Measurements from ENCODE around the gene CEP112. TPM values are rescaled to one million over a fixed set of nuclear protein-coding genes. Genes with fewer than 3 reads are reported as not detected.
A peak's percentile ranks its signal among the peaks of the same experiment; 100 is the strongest.

Gene CEP112
- total and polyA plus RNA-seq, 2 of the 13 experiments (the other 11 are each of a cell fraction or from before 2014, with no cell fraction given): 1.2 to 3.4 TPM

DNA sequence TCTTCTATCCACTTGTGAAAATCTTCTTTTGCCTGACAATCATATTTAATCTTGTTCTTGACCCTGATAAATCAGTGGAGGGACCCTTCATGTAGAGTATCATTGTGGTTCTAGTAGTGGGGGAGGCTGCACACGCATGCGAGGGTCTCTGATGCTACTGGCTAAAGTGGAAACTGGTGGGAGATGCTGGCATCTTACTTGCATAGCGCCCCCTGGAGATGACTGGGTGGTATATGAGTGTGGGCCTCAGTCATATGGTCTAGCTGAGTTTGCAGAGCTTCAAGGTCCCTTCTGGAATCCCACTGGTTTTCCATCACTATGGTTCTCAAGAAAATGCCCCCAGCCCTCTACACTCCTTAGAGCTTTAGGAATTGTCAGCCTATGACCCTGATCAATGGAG is 394.1 kb downstream of the CEP112 start:
- WGBS (ENCODE audit: low lambda C conversion rate): 44% methylated on average over 3 of the region's 3 CpGs
- Histone ChIP-seq H3K4me1 (ENCODE audit: insufficient read depth, low read length) (0 out of 2 replicates have a peak, but pooled peaks cover 5% of the 10 kb centered on the region), H3K27ac (ENCODE audit: extremely low read length, insufficient read depth, low read length) (no peak overlapping the region), H3K36me3 (replicated peaks in 1 of 2; ENCODE audit: control insufficient read depth in 1 of 2, insufficient read depth in 2 of 2, low read length in 2 of 2) (no peaks in the 10 kb centered on the region), H2AFZ (ENCODE audit: low read length) (no peak overlapping the region), H3K79me2 (ENCODE audit: insufficient read depth, low read length) (no peaks in the 10 kb centered on the region), H3K4me2 (ENCODE audit: low read depth, low read length) (no peak overlapping the region), H4K20me1 (ENCODE audit: insufficient read depth, low read length) (no peaks in the 10 kb centered on the region), H3K4me3 (replicated peaks in 1 of 3; ENCODE audit: insufficient read depth in 1 of 3, low read depth in 2 of 3, low read length in 3 of 3) (no peak overlapping the region), H3K9ac (ENCODE audit: insufficient read depth, low read depth, low read length) (no peak overlapping the region), H3K27me3 (ENCODE audit: control insufficient read depth in 1 of 2, insufficient read depth in 2 of 2, low read length in 2 of 2) (no peaks in the 10 kb centered on the region), H3K9me3 (ENCODE audit: low read length) (peaks cover 25% of the 10 kb centered on the region)
- ChIA-PET CTCF (ENCODE audit: low intra/inter-chr PET ratio, low total read pairs) (interaction anchor here (2.1 kb wide), 1 partner anchor 504 kb away, joined by 6 read pairs; no protein-coding TSS in a partner anchor), POLR2A (no interaction called here)
- TF ChIP-seq, protein P1, sequence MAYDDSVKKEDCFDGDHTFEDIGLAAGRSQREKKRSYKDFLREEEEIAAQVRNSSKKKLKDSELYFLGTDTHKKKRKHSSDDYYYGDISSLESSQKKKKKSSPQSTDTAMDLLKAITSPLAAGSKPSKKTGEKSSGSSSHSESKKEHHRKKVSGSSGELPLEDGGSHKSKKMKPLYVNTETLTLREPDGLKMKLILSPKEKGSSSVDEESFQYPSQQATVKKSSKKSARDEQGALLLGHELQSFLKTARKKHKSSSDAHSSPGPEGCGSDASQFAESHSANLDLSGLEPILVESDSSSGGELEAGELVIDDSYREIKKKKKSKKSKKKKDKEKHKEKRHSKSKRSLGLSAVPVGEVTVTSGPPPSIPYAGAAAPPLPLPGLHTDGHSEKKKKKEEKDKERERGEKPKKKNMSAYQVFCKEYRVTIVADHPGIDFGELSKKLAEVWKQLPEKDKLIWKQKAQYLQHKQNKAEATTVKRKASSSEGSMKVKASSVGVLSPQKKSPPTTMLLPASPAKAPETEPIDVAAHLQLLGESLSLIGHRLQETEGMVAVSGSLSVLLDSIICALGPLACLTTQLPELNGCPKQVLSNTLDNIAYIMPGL (CRISPR knock-in tag; IDR thresholded peaks at IDR 0.05; ENCODE audit: borderline replicate concordance in 1 of 2, low read depth in 1 of 2): 0 out of 4 replicates have a peak, but pooled peaks of 1 of the 2 experiments have one; percentile 25
- TF ChIP-seq, protein P2, sequence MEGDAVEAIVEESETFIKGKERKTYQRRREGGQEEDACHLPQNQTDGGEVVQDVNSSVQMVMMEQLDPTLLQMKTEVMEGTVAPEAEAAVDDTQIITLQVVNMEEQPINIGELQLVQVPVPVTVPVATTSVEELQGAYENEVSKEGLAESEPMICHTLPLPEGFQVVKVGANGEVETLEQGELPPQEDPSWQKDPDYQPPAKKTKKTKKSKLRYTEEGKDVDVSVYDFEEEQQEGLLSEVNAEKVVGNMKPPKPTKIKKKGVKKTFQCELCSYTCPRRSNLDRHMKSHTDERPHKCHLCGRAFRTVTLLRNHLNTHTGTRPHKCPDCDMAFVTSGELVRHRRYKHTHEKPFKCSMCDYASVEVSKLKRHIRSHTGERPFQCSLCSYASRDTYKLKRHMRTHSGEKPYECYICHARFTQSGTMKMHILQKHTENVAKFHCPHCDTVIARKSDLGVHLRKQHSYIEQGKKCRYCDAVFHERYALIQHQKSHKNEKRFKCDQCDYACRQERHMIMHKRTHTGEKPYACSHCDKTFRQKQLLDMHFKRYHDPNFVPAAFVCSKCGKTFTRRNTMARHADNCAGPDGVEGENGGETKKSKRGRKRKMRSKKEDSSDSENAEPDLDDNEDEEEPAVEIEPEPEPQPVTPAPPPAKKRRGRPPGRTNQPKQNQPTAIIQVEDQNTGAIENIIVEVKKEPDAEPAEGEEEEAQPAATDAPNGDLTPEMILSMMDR (CRISPR knock-in tag; IDR thresholded peaks at IDR 0.05): peak; percentile 73
- TF ChIP-seq ISL2 (CRISPR knock-in tag; IDR thresholded peaks at IDR 0.05) (peak; percentile 35; the same call in 1 of the 2 replicates), NFATC3 (CRISPR knock-in tag; IDR thresholded peaks at IDR 0.05) (no peak), FOSL2 (CRISPR knock-in tag; IDR thresholded peaks at IDR 0.05) (0 out of 2 replicates have a peak, but pooled peaks have one; percentile 18), GABPA (IDR thresholded peaks at IDR 0.05; ENCODE audit: low read depth, low read length) (no peak), GABPA (CRISPR knock-in tag; IDR thresholded peaks at IDR 0.05; ENCODE audit: low read depth) (no peak), PRMT3 (CRISPR knock-in tag; IDR thresholded peaks at IDR 0.05; ENCODE audit: borderline replicate concordance, low read depth) (no peak), SATB2 (CRISPR knock-in tag; IDR thresholded peaks at IDR 0.05) (no peak), TEAD3 (CRISPR knock-in tag; optimal IDR thresholded peaks at IDR 0.05; ENCODE audit: borderline replicate concordance) (peak; percentile 36), KDM3A (CRISPR knock-in tag; IDR thresholded peaks at IDR 0.05; ENCODE audit: low read depth) (no peak), ZNF644 (CRISPR knock-in tag; IDR thresholded peaks at IDR 0.05; ENCODE audit: low read depth) (0 out of 2 replicates have a peak, but pooled peaks have one; percentile 35), XRCC5 (optimal IDR thresholded peaks at IDR 0.05; ENCODE audit: low read length) (peak; percentile 26), ZNF274 (CRISPR knock-in tag; IDR thresholded peaks at IDR 0.05) (no peak), SMC3 (IDR thresholded peaks at IDR 0.05; ENCODE audit: low read length) (peak; percentile 81), STAG1 (CRISPR knock-in tag; IDR thresholded peaks at IDR 0.05) (peak; percentile 75)
- DNase-seq (ENCODE audit: low spot score) (peak; percentile 50), ATAC-seq (peak; percentile 83), FAIRE-seq (no peak)
- no TSS peak for BruUV-seq (replicated peaks)
- in situ Hi-C loops (cut with HindIII; ENCODE audit: extremely low pct_ligation_motif_present, low pct_unique_long_range_greater_than_20kb): no loop called here
- intact Hi-C loops (cut with micrococcal nuclease; ENCODE audit: unreplicated experiment): loop anchor here (5.0 kb wide), 1 partner anchor 381 kb away; no protein-coding TSS in a partner anchor

All from HepG2 (cell line).